ENCODE data around the gene MACROH2A1.

- TF ChIP-seq RFX1 (IDR thresholded peaks at IDR 0.05) = no peak
- TF ChIP-seq FOXJ3 (CRISPR knock-in tag; IDR thresholded peaks at IDR 0.05) = no peak
- TF ChIP-seq ZBTB34 (CRISPR knock-in tag; IDR thresholded peaks at IDR 0.05) = no peak
- TF ChIP-seq ZNF239 (CRISPR knock-in tag; IDR thresholded peaks at IDR 0.05) = no peak
- TF ChIP-seq NR2C1 (IDR thresholded peaks at IDR 0.05) = no peak
- no peak for TF ChIP-seq NR2C1 (tag; IDR thresholded peaks at IDR 0.05)
- TF ChIP-seq, protein P1, sequence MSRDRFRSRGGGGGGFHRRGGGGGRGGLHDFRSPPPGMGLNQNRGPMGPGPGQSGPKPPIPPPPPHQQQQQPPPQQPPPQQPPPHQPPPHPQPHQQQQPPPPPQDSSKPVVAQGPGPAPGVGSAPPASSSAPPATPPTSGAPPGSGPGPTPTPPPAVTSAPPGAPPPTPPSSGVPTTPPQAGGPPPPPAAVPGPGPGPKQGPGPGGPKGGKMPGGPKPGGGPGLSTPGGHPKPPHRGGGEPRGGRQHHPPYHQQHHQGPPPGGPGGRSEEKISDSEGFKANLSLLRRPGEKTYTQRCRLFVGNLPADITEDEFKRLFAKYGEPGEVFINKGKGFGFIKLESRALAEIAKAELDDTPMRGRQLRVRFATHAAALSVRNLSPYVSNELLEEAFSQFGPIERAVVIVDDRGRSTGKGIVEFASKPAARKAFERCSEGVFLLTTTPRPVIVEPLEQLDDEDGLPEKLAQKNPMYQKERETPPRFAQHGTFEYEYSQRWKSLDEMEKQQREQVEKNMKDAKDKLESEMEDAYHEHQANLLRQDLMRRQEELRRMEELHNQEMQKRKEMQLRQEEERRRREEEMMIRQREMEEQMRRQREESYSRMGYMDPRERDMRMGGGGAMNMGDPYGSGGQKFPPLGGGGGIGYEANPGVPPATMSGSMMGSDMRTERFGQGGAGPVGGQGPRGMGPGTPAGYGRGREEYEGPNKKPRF (IDR thresholded peaks at IDR 0.05; ENCODE audit: low read depth, low read length) = no peak
- TF ChIP-seq NR3C1 (CRISPR knock-in tag; IDR thresholded peaks at IDR 0.05) = no peak
- TF ChIP-seq MTA2 (IDR thresholded peaks at IDR 0.05; ENCODE audit: low read depth) = no peak
- TF ChIP-seq HSF4 (CRISPR knock-in tag; IDR thresholded peaks at IDR 0.05; ENCODE audit: borderline replicate concordance) = no peak
- TF ChIP-seq, protein P2, sequence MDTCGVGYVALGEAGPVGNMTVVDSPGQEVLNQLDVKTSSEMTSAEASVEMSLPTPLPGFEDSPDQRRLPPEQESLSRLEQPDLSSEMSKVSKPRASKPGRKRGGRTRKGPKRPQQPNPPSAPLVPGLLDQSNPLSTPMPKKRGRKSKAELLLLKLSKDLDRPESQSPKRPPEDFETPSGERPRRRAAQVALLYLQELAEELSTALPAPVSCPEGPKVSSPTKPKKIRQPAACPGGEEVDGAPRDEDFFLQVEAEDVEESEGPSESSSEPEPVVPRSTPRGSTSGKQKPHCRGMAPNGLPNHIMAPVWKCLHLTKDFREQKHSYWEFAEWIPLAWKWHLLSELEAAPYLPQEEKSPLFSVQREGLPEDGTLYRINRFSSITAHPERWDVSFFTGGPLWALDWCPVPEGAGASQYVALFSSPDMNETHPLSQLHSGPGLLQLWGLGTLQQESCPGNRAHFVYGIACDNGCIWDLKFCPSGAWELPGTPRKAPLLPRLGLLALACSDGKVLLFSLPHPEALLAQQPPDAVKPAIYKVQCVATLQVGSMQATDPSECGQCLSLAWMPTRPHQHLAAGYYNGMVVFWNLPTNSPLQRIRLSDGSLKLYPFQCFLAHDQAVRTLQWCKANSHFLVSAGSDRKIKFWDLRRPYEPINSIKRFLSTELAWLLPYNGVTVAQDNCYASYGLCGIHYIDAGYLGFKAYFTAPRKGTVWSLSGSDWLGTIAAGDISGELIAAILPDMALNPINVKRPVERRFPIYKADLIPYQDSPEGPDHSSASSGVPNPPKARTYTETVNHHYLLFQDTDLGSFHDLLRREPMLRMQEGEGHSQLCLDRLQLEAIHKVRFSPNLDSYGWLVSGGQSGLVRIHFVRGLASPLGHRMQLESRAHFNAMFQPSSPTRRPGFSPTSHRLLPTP (IDR thresholded peaks at IDR 0.05; ENCODE audit: borderline replicate concordance, extremely low read depth, insufficient read length) = no peak
Measured at GRCh38 chr5:135387629-135387960, 11.4 kb downstream of the MACROH2A1 start.

Measured in K562 (cell line).